ENCODE measurements around the gene EHHADH. TPM values are rescaled to one million over a fixed set of nuclear protein-coding genes. Genes with fewer than 3 reads are reported as not detected.

EHHADH gene
- total RNA-seq, 1 experiment from 2014 or later: 4.2 TPM

DNA sequence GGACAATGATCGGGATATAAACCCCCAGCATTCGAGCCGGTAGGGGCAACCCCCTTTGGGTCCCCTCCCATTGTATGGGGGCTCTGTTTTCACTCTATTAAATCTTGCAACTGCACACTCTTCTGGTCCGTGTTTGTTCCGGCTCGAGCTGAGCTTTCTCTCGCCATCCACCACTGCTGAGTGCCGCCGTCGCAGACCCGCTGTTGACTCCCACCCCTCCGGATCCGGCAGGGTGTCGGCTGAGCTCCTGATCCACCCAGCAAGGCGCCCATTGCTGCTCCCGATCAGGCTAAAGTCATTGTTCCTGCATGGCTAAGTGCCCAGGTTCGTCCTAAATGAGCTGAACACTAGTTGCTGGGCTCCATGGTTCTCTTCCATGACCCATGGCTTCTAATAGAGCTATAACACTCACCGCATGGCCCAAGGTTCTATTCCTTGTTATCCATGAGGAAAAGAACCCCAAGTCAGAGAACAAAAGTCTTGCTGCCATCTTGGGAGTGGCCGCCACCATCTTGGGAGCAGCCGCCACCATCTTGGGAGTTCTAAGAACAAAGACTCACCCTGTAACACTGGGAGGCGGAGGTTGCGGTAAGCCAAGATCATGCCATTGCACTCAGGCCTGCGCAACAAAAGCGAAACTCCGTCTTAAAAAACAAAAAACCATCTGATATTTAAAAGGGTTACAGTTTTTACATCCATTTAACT, 11.2 kb upstream of the EHHADH start:
- Mint-ChIP-seq H3K36me3 (no peaks in the 10 kb centered on the region), H3K4me1 (0 out of 2 replicates have a peak, but pooled peaks cover 2% of the 10 kb centered on the region), H3K27me3 (ENCODE audit: low read depth) (no peaks in the 10 kb centered on the region), H3K4me3 (no peak overlapping the region), H3K27ac (no peak overlapping the region), H3K9me3 (peaks cover 2% of the 10 kb centered on the region; the same call in 1 of the 2 replicates)
- POLR2A ChIA-PET: no interaction called here
- CTCF ChIA-PET: no interaction called here
- DNase-seq (ENCODE audit: low spot score) (no peak), ATAC-seq (no peak)
- no peak for TF ChIP-seq HMGA2 (CRISPR knock-in tag; IDR thresholded peaks at IDR 0.05)
- TF ChIP-seq ZNF121 (CRISPR knock-in tag; IDR thresholded peaks at IDR 0.05): no peak
- TF ChIP-seq, protein P1, sequence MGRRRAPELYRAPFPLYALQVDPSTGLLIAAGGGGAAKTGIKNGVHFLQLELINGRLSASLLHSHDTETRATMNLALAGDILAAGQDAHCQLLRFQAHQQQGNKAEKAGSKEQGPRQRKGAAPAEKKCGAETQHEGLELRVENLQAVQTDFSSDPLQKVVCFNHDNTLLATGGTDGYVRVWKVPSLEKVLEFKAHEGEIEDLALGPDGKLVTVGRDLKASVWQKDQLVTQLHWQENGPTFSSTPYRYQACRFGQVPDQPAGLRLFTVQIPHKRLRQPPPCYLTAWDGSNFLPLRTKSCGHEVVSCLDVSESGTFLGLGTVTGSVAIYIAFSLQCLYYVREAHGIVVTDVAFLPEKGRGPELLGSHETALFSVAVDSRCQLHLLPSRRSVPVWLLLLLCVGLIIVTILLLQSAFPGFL (CRISPR knock-in tag; IDR thresholded peaks at IDR 0.05; ENCODE audit: borderline replicate concordance): no peak
- no peak for TF ChIP-seq JUN (CRISPR knock-in tag; IDR thresholded peaks at IDR 0.05)
- TF ChIP-seq, protein P2, sequence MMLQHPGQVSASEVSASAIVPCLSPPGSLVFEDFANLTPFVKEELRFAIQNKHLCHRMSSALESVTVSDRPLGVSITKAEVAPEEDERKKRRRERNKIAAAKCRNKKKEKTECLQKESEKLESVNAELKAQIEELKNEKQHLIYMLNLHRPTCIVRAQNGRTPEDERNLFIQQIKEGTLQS (CRISPR knock-in tag; conservative IDR thresholded peaks at IDR 0.05): no peak

DNA sequence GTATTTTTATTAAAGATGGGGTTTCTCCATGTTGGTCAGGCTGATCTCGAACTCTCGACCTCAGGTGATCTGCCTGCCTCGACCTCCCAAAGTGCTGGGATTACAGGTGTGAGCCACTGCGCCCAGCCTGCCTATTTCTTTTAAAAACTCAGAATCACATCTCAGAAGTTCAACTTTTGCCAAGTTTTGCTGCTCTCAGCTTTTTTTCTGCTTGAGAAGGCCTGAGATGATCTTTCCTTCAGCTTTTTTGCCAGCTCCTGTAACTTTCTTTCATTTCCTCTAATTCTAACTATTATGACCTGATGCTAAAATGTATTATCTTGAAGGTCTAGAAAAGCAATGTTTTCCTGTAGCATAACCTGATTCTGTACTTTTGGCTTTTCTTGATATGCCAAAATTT, 9.6 kb upstream of the EHHADH start:
- ATAC-seq: no peak
- CTCF ChIA-PET: no interaction called here
- peaks cover 12% of the 10 kb centered on the region for H3K36me3 Mint-ChIP-seq

More for the DNA sequence above, 9.6 kb upstream of the EHHADH start:
- 0 out of 2 replicates have a peak, but pooled peaks cover 2% of the 10 kb centered on the region for H3K4me1 Mint-ChIP-seq
- H3K9me3 Mint-ChIP-seq: peaks cover 16% of the 10 kb centered on the region; the same call in 1 of the 2 replicates
- no peaks in the 10 kb centered on the region for H3K27me3 Mint-ChIP-seq (ENCODE audit: low read depth)
- H3K27ac Mint-ChIP-seq: no peak overlapping the region
- TF ChIP-seq OVOL2 (CRISPR knock-in tag; IDR thresholded peaks at IDR 0.05; ENCODE audit: borderline replicate concordance): no peak
- TF ChIP-seq, protein P3, sequence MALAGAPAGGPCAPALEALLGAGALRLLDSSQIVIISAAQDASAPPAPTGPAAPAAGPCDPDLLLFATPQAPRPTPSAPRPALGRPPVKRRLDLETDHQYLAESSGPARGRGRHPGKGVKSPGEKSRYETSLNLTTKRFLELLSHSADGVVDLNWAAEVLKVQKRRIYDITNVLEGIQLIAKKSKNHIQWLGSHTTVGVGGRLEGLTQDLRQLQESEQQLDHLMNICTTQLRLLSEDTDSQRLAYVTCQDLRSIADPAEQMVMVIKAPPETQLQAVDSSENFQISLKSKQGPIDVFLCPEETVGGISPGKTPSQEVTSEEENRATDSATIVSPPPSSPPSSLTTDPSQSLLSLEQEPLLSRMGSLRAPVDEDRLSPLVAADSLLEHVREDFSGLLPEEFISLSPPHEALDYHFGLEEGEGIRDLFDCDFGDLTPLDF (CRISPR knock-in tag; IDR thresholded peaks at IDR 0.05): no peak
- no peak for TF ChIP-seq ELF4 (CRISPR knock-in tag; IDR thresholded peaks at IDR 0.05; ENCODE audit: low read depth)
- no peak for TF ChIP-seq ZNF263 (CRISPR knock-in tag; IDR thresholded peaks at IDR 0.05; ENCODE audit: low read depth)
- TF ChIP-seq, protein P4, sequence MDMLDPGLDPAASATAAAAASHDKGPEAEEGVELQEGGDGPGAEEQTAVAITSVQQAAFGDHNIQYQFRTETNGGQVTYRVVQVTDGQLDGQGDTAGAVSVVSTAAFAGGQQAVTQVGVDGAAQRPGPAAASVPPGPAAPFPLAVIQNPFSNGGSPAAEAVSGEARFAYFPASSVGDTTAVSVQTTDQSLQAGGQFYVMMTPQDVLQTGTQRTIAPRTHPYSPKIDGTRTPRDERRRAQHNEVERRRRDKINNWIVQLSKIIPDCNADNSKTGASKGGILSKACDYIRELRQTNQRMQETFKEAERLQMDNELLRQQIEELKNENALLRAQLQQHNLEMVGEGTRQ (CRISPR knock-in tag; IDR thresholded peaks at IDR 0.05): no peak
- TF ChIP-seq HMGA2 (CRISPR knock-in tag; IDR thresholded peaks at IDR 0.05): no peak
- no peak for TF ChIP-seq SMAD4 (CRISPR knock-in tag; IDR thresholded peaks at IDR 0.05)
- no peak for TF ChIP-seq ESRRA (CRISPR knock-in tag; IDR thresholded peaks at IDR 0.05; ENCODE audit: borderline replicate concordance)
- no peak for TF ChIP-seq TEAD4 (CRISPR knock-in tag; IDR thresholded peaks at IDR 0.05)
- TF ChIP-seq, protein P5, sequence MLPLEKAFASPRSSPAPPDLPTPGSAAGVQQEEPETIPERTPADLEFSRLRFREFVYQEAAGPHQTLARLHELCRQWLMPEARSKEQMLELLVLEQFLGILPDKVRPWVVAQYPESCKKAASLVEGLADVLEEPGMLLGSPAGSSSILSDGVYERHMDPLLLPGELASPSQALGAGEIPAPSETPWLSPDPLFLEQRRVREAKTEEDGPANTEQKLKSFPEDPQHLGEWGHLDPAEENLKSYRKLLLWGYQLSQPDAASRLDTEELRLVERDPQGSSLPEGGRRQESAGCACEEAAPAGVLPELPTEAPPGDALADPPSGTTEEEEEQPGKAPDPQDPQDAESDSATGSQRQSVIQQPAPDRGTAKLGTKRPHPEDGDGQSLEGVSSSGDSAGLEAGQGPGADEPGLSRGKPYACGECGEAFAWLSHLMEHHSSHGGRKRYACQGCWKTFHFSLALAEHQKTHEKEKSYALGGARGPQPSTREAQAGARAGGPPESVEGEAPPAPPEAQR (CRISPR knock-in tag; IDR thresholded peaks at IDR 0.05): no peak
- TF ChIP-seq GRHL2 (CRISPR knock-in tag; IDR thresholded peaks at IDR 0.05; ENCODE audit: insufficient replicate concordance, severe bottlenecking): no peak
- no peak for TF ChIP-seq JUN (CRISPR knock-in tag; IDR thresholded peaks at IDR 0.05)
- TF ChIP-seq, protein P6, sequence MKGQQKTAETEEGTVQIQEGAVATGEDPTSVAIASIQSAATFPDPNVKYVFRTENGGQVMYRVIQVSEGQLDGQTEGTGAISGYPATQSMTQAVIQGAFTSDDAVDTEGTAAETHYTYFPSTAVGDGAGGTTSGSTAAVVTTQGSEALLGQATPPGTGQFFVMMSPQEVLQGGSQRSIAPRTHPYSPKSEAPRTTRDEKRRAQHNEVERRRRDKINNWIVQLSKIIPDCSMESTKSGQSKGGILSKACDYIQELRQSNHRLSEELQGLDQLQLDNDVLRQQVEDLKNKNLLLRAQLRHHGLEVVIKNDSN (CRISPR knock-in tag; IDR thresholded peaks at IDR 0.05): no peak
- TF ChIP-seq, protein P7, sequence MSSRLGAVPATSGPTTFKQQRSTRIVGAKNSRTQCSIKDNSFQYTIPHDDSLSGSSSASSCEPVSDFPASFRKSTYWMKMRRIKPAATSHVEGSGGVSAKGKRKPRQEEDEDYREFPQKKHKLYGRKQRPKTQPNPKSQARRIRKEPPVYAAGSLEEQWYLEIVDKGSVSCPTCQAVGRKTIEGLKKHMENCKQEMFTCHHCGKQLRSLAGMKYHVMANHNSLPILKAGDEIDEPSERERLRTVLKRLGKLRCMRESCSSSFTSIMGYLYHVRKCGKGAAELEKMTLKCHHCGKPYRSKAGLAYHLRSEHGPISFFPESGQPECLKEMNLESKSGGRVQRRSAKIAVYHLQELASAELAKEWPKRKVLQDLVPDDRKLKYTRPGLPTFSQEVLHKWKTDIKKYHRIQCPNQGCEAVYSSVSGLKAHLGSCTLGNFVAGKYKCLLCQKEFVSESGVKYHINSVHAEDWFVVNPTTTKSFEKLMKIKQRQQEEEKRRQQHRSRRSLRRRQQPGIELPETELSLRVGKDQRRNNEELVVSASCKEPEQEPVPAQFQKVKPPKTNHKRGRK (CRISPR knock-in tag; IDR thresholded peaks at IDR 0.05; ENCODE audit: borderline replicate concordance): no peak
- TF ChIP-seq, protein P8, sequence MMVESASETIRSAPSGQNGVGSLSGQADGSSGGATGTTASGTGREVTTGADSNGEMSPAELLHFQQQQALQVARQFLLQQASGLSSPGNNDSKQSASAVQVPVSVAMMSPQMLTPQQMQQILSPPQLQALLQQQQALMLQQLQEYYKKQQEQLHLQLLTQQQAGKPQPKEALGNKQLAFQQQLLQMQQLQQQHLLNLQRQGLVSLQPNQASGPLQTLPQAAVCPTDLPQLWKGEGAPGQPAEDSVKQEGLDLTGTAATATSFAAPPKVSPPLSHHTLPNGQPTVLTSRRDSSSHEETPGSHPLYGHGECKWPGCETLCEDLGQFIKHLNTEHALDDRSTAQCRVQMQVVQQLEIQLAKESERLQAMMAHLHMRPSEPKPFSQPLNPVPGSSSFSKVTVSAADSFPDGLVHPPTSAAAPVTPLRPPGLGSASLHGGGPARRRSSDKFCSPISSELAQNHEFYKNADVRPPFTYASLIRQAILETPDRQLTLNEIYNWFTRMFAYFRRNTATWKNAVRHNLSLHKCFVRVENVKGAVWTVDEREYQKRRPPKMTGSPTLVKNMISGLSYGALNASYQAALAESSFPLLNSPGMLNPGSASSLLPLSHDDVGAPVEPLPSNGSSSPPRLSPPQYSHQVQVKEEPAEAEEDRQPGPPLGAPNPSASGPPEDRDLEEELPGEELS (CRISPR knock-in tag; IDR thresholded peaks at IDR 0.05): no peak
- no peak for TF ChIP-seq FOXK1 (CRISPR knock-in tag; IDR thresholded peaks at IDR 0.05)
- TF ChIP-seq ZNF138 (CRISPR knock-in tag; conservative IDR thresholded peaks at IDR 0.05): no peak
- TF ChIP-seq, protein P9, sequence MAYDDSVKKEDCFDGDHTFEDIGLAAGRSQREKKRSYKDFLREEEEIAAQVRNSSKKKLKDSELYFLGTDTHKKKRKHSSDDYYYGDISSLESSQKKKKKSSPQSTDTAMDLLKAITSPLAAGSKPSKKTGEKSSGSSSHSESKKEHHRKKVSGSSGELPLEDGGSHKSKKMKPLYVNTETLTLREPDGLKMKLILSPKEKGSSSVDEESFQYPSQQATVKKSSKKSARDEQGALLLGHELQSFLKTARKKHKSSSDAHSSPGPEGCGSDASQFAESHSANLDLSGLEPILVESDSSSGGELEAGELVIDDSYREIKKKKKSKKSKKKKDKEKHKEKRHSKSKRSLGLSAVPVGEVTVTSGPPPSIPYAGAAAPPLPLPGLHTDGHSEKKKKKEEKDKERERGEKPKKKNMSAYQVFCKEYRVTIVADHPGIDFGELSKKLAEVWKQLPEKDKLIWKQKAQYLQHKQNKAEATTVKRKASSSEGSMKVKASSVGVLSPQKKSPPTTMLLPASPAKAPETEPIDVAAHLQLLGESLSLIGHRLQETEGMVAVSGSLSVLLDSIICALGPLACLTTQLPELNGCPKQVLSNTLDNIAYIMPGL (CRISPR knock-in tag; IDR thresholded peaks at IDR 0.05): no peak
- DNase-seq (ENCODE audit: low spot score): no peak
- H3K4me3 Mint-ChIP-seq: no peak overlapping the region
- POLR2A ChIA-PET: interaction anchor here (0.7 kb wide), 1 partner anchor 510 kb away, joined by 3 read pairs; no protein-coding TSS in a partner anchor
